Stromal cell of bone marrow (primary cell): ENCODE measurements around the gene AKAP6.
"Not testable (repeated sequence)": the region's sequence is repeated elsewhere in the genome, so short reads cannot be mapped to it uniquely, and the experiment has no call there.

Experiments used
- DNase-seq: peaks from one replicate; pipeline ENCODE4 v3.0.0-alpha.2; 2012; ENCODE audit warnings: low read depth

Gene AKAP6

DNA sequence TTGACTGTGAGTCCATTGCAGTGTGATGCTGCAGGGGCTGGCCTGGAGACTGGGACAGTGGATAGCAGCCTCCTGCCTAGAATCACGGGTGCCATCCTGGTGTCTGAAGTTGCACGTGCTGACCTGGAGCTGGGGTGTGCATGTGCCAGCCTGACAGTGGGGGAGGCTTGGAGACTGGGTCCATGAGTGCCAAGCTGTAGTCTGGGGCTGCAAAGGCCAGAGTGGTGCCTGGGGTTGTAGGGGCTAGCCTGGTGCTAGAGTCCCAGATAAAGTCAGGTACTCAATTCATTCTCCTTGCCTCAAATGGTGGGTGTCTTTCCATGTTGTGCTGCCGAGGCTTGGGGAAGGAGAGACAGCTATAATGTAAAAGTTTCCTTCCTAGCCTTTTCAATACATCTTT, 427.7 kb downstream of the AKAP6 start:
- no peak for DNase-seq

DNA sequence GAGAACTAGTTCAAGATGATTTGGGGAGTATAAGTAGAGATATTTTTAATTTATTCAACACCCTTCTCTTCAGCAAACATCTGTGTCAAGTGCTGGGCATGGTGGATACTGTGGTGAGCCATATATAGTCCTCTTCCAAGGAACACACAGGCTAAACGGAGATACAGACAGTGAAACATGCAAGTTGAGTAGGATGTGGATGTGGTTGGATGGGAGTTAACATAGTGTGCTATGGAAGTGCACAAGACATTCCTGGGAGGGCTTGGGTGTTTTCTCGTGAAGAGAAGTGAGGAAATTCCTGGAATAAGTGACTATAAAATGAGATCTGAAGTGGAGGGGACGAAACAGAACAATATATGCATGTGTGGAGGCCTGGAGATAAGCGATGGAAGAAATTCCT, 428.5 kb downstream of the AKAP6 start:
- no peak for DNase-seq

DNA sequence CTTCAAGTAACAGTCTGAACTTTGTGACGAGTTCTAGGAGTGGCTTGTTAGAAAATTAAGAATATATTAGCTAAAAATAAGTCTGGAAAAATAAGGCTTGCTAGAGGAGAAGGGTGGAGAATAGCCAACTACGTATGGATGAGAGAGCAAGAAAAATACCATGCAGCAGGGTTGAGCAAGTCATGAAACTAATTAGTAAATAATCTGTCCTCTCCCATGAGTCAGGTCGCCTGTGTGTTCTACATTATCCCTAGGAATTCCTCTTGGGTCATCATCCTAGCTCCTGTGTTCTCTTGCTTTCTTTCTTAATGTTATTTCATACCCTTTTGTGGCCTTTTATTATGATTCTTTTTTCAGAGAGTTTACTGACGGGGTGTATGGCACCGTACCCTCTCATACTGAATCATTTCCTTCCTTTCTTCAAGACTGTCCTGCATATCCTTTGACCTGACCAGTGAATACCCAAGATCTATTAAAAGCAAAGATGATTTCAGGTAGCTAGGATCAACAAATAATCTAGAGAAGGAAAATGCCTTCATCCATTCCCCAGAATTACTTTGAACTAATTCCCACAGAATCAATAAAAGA, 432.4 kb downstream of the AKAP6 start:
- no peak for DNase-seq

DNA sequence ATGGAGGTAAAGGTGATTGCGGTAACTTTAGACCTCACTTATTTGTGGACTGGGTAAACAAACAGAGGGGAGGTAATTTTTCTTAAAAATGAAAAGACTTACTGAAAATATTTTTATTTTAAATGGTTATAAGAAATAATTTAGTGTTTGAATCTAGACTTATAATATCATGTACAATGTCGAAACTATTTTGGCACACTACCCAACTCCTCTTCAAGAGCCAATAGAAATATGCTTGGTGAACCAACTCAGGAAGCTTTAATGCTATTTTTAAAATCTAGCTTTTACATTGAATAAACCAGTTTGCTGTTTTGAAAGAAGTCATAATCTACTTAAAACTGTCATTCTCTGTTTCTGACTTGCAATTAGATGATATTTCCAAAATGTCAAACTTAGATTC, 433.8 kb downstream of the AKAP6 start:
- peak; percentile 64 for DNase-seq

DNA sequence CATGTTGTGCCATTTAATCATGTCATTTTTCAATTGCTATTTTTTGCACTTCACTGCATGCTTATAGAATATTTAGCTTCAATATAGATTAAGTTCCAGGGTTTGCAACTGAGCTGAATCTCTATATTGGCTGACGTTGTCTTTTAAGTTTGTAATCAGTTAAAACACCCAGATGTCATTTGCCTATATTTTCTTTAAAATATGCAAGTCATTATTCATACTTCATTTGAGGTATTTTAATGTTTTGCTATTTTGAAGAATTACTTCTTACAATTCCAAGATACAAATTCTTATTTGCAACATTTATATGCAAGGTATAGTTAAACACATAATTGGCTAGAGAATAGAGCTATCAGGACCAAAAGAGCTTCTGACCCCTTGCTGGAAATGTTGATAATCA, 434.6 kb downstream of the AKAP6 start:
- DNase-seq = no peak

DNA sequence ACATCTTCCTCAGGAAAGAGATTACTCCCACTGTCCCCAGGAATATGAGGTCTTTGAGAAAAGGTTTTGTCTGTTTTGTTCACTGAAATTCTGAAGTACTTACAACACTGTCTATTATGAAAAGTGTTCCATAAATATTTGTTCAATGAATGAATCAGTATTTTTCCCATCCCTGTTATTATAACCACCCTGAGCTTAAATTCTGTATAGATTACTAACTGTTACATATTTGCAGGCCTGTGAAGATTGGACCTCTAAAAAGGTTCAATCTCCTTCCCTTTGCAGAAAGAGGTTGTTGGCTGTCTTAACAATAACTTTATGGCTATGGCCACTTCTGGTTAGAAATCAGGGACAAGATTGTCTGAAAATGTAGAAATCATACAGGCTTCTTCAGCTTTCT, 435.0 kb downstream of the AKAP6 start:
- no peak for DNase-seq

DNA sequence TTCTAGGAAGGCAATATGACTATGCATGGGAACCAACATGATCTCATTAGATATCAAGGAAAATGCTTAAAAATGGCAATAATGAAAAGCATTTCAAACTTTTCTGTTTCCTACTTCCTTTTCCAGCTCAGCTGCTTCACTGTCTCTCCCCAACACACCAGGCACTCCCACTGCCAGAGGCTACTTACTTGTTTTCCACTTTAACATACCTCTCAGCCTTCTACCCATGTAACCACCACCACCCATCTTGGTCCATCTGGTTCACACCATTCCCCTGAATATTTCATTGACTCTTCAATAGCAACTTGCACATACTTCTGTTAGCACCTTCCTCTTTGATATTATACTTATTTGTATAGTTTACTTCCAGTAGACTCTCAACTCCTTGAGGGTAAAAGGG, 441.3 kb downstream of the AKAP6 start:
- no peak for DNase-seq

DNA sequence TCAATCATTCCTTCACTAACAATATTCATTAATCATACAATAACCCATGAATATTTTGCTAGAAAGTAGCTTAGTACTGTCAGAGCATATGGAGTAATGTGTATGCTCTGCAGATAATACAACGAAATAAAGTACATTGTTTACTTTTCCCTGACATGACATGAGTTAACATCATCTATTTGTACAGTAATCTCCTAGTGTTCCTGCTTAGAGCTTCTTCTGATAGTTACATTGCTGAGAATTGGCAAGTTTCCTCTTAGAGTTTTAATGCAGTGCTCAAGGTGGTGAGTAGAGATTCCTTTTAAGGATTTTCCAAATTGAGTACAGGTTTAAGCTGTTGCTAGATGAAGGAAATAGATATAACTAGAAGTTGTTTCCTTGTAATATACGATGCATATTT, 445.1 kb downstream of the AKAP6 start:
- no peak for DNase-seq

DNA sequence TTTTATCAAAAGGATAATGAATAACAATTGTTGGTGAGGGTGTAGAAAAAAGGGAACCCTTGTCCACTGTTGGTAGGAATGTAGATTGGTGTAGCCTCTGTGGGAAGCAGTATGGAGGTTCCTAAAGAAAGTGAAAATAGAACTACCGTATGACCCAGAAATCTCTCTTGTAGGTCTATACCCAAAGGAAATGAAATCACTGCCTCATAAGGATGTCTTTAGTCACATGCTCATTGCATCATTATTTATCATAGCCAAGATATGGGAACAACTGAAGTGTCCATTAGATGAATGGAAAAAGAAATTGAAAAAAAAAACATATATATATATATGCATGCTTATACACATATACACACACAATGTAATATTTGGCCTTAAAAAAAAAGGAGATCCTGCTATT, 450.7 kb downstream of the AKAP6 start:
- DNase-seq = no peak

DNA sequence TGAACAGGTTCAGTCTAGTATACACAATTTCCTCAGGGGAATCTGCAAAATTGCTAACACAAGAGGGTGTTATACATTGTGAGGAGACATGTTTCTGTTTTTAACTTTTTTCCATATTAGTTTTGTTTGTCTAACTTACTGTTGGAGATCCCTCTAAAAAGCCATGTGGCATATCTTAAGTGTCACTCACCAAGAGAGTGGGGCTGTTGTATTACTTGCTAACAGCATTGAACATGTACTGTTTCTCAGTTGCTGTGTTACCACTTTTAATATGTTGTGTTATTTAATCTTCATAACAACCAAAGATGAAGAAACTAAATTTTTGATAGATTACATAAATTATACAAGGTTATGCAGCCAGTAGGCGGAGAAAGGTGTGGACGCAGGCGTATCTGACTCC, 455.3 kb downstream of the AKAP6 start:
- no peak for DNase-seq

DNA sequence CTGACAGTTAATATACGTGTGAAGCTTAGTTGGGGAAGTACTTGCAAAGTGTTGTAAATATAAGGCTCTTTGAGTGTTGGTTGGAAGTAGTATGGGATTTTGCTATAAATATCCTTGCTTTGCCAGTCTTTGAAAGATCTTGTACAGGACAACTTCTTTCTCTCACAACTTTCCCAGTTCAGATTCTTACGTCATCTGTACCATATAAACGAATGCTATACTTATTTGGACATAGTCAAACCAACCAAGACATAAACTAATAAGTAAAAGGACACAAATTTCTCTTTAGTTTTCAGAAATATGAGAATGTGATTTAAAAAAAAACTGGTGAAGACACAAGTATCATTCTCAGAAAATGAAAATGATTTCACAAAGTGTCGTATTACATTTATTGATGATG, 456.5 kb downstream of the AKAP6 start:
- DNase-seq = no peak

DNA sequence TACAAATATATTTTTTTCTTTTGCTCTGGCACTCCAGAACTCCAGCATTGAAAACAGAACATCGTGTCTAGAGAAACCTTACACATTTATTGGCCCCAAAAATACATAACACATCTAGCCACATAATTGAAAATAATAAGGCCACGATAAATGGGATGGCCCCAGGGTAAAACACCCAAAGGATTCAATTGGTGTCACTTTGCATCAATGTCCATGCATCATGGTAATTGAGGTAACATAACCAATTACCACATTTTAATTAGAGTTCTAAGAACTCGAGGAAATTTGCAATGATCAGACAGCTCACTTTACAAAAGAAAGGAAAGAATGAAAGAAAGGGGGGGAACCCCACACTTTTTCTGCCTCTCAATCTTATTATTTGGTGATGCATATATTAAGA, 457.8 kb downstream of the AKAP6 start:
- no peak for DNase-seq

DNA sequence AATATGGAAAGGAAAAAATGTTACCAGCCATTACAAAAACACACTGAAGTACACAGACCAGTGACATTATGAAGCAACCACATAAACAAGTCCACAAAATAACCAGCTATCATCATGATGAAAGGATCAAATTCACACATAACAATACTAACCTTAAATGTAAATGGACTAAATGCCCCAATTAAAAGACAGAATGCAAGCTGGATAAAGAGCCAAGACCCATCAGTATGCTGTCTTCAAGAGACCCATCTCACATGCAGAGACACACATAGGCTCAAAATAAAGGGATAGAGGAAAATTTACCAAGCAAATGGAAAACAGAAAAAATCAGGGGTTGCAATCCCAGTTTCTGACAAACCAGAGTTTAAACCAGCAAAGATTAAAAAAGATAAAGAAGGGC, 463.9 kb downstream of the AKAP6 start:
- not testable (repeated sequence) for DNase-seq

DNA sequence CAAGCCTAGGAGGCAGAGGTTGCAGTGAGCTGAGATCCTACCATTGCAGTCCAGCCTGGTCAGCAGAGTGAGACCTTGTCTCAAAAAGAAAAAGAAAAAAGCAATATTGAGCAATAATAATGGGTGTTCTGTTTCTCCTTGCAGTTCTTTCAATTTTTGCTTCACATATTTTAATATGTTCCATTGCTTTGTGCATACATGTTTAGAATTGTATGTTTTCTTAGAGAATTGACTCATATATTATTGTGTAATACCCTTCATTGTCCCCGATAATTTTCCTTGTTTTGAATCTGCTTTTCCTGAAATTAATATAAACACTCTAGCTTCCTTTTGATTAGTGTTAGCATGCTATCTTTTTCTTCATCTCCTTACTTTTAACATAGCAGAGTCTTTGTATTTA, 471.2 kb downstream of the AKAP6 start:
- DNase-seq = no peak

DNA sequence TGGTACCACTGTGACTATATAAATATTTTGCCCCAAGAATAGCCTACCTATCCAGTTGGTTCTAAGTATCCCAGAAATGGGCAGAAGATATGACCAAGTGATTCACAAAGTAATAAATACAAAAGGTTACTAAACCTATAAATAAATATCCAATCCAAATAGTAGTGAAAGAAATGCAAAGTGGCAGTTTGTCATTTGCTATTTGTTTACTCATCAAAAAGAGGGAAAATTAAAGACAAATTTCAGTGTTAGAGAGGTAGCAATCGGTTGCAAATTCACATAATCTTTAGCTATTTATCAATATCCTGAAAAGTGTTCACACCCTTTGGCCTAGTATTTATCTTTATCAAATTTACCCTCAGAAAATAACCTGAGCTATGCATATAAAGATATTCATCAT, 473.2 kb downstream of the AKAP6 start:
- no peak for DNase-seq

DNA sequence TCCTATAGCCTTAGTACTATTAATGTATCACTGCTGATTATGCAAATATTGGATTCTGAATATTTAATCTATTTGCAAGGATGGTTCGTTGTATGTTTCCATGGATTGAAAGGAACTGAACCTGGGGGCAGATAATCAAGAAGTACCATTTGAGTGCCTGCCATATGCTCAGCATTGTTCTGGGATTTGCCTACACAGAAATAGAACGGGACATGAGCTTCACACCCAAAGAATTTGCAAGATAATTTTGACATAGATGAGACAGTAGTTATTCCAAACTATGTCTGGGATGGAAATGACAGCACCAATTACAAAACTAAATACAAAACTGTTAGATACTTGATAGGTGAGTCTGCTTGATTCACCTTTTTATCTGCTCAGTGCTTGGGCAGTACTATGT, 476.9 kb downstream of the AKAP6 start:
- DNase-seq = no peak

DNA sequence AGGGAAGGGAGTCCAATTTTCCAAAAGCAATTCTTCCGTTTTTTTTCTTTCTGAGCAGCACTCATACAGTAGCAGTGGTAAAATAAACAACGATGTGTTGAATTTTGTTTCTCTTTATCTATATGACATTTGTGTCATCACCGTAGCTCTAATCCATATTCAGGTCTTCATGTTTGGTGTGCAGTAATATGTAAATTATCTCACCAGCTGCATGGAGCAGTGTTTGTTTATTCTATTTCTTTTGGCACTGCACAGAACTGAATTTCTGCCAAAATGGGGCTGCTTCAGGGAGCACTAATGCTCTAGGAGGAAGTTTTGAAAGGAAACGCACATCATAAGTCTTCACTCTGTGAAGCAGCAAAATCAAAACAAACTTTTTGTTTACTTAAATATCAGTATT, 479.5 kb downstream of the AKAP6 start:
- DNase-seq = peak; percentile 22

DNA sequence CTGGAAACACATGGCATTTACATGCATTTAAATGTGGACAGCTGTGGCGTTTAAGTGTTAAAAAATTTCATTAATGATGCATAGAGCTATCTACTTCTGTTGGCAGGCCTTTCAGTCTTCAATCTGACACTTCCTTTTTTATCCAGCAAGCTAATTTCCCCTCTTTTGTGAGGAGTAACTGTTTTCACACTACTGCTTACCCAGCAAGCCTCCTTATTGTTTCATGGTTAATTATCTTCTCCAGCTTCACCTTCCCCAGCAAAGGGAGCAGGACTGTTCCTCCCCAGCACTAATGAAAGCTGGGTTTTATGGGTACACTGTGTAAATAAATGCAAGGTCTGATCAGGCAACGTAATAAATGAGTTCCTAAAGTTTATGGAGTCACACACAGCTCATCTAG, 480.2 kb downstream of the AKAP6 start:
- DNase-seq = no peak

DNA sequence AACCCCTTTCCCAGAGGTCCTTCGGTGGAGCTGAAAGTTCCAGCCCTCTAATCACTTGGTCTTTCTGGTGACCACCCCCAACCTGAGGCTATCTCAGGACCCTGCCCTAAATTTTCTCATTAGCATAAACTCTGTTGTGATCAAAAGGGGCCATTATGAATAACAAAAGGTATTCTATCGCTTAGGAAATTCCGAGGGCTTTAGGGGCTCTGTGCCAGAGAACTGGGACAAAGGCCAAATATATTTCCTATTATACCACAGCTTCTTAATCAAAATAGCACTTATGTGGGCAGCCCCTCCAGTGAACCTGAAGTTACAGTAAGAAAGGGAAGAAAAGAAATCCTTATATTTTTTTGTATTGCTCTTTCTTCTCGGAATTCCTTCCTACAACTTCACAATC, 484.3 kb downstream of the AKAP6 start:
- no peak for DNase-seq

DNA sequence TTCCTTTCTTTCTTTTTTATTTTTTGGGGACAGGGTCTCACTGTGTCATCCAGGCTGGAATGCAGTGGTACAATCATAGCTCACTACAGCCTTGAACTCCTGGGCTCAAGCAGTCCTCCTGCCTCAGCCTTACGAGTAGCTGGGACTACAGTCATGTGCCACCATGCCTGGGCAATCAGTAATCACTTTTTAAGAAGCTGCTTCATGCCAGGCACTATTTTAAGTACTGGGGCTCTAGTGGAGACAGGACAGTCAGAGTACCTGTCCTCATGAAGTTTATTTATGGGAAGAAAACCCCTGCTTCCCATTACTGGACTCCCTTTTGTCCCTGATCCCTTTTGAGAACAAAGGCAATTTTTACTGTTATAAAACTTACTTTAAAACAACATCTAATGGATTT, 485.6 kb downstream of the AKAP6 start:
- no peak for DNase-seq

DNA sequence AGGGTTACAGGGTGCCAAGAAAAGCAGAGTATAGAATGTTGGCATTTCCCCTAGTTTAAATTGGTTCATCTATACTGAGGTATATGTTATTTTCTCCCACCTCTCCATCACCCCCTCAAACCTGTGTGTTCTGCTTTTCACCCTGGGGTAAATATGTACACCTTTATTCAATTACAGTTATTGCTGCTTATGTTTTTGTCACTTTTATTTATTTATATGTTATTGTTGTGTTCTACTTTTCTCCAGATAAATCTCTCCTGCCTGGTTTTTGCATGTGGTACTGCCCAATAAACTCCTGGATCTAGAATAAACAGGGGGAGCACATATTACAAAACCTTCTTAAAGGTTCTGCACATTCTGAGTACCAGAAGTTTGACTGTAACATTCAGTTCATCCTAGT, 487.5 kb downstream of the AKAP6 start:
- no peak for DNase-seq

DNA sequence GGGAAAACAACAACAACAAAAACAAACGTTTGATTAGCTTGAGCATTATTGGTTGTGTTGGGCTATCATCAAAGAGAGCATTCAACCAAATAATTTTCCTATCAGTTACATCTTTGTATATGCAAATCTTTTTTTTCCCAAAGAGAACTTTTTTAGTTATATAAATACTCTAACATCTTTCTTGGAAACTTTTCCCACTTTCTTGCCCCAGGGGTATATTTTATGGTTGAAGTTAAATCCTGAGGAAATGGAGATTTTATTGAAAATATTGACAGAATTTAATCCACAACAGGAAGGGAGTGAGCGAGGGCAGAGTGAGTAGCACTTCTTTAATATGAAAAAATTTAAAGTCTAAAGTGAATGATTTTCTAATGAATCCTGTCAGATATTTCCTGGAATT, 488.7 kb downstream of the AKAP6 start:
- DNase-seq = no peak

DNA sequence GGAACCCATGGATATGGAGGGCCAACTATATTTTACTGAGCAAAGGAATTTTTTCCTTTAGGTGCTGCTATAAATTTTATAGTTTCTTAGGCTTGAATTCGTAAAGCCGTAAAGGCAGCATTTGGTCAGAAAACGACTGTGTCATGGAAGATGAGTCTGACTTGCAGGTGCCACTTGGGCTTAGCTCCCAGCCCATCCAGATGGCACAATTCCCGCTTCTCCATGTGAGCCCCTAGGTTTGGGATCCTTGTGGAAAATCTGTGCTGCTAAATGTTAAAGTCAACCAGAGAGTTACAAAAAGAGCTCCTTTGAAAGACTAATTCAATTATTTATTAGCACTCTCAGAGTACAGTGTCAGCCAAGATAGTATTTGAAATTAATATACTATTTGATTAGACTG, 489.5 kb downstream of the AKAP6 start:
- DNase-seq = no peak

DNA sequence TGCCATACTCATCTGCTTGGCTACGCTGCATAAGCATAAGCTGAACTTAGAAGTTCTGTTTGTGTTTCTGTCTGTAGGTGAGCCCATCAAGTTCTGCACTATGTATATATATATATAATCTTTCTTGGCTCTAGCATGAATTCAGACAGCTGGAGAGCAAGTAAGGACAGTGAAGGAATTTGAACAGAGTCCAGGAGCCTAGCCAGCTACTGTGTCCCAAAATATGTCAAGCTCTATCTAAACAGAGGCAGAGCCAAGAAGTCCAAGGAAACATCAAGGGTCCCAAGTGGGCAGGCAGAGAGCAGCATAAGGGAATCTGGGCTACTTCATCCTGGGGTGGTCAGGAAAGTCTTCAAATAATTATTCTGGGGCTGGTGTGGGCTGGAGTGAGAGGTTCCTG, 491.1 kb downstream of the AKAP6 start:
- DNase-seq = no peak

DNA sequence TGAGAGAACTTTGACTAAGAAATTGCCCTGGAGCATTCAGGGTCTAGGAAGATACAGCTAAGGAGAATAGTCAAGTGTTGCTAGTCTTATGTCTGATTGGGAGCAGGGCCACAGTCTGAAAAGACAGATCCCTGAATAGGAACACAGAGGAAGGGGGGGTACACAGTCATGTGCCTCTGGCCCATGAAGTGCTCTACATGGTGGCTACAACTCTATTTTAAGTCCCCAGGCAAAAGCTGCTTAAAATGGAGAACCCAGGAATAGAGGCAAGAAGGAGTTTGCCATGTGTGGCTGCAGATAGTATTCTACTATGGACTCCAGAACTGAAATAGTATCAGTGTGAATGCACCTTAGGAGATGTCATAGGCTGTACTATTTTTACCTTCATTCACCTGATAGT, 491.6 kb downstream of the AKAP6 start:
- no peak for DNase-seq
